HG03103 (cell line): Measurements from ENCODE around the gene SLC28A1.

Experiments used
- ATAC-seq: cut with Tn5 transposase; IDR thresholded peaks from one replicate; pipeline ENCODE4 v1.9.1; 2021; ENCODE audit warnings: low read depth; ENCODE audit not compliant: unreplicated experiment

Gene SLC28A1

DNA sequence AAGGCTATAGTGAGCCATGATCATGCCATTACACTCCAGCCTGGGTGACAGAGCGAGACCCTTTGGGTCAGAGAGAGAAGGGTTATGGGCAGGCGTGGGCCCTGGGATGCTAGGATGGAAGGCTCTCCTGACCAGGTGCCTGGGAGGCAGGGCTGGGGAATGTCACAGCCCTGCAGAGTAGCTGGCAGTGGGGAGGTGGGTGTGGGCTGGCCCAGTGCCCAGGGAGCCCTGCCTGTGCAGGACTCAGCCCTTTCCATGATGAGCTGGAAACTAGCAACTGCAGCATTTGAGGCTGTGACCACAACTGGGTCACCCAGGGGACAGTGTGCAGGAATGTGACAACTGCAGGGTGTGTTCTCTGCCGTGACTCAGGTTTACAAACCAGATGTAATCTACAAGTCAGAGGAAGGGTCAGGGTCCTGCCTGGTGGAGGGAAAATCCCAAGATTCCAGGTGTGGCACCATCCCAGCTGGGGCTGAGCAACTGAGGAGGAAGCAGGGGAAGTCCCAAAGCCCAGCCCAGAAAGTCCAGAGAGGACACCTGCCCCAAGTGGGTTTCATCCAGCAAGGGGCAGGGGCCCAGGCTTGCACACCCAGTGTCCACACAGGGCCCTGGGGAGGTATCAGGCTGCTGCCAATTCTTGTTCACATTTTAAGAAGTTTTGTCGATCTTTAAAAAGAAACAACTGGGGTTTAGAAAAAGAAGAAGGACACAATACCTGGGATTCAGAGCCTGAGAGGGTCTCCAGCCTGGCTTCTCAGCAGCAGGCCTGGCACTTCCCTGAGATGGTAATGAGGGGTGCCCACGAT lies 45.5 kb downstream of the SLC28A1 start:
- ATAC-seq, result no peak

DNA sequence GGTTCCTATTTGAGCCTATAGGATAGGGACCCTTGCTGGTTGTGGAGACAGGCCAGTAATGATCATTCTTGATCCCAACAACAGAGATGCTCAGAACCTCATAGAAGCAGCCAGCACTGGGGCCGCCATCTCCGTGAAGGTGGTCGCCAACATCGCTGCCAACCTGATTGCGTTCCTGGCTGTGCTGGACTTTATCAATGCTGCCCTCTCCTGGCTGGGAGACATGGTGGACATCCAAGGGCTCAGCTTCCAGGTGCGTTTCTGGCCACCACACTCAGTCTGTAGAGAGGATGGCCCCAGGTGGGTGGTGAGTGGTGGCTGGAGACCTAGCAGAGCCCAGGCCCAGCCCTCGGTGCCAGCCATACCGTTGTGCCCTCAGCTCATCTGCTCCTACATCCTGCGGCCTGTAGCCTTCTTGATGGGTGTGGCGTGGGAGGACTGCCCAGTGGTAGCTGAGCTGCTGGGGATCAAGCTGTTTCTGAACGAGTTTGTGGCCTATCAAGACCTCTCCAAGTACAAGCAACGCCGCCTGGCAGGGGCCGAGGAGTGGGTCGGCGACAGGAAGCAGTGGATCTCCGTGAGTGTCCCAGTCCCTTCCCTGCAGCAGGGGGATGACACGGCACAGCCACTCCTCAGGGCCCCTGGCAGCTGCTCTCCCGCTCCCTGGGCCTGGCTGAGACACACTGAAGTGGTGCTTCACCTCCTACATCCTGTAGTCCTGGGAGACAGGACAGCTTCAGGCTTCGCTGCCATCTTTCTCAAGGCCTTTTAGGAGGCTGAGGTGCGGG lies 50.7 kb downstream of the SLC28A1 start:
- no peak for ATAC-seq

DNA sequence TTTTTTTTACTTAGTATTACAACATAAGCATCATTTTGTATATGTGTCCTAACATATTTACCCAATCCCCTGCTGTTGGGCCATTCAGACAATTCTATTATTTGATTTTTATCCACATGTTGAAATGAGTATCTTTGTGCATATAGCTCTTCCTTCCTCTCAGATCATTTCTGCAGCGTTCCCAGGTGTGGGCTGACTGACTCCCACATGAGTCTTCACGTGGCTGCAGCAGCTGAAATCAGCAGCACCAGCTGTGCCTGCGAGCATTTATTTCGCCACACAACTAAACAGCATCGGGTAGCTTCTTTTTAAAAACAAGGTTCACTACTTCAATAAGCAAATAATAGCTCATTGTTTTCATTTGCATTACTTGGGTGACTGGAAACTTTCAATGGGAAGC lies 52.7 kb downstream of the SLC28A1 start:
- no peak for ATAC-seq

DNA sequence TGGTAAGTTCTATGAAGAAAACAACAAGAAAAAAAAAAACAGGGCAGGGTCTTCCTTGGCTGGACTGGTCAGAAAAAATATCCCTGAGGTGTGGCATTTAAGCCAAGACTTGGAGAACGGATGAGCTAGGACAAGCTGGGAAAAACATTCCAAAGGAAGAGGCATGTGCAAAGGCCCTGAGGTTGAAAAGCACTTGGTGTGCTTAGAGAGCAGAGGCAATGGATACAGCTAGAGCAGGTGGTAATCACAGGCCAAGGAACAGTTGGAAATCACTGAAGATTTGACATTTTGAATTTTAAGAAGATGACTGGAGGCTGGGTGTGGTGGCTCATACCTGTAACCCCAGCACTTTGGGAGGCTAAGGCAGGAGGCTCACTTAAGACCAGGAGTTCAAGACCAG lies 54.3 kb downstream of the SLC28A1 start:
- ATAC-seq, result no peak

DNA sequence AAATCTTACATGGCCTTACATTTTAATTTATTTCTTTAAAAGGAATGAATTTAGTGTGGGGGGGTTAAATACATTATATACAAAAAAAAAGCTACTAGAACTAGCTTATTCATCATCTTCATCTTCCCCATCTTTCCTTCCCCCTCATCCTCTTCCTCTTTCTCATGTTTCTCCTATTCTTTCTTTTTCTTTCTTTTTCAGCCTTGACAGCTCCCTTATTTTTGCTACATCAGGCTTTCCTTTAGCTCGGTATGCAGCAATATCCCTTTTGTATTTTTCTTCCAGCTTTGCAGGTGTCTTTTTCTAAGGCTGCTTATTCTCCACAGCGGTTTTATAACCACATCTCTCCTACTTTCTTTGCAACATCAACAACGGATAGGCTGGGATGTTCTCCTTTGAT lies 55.9 kb downstream of the SLC28A1 start:
- ATAC-seq, result no peak

DNA sequence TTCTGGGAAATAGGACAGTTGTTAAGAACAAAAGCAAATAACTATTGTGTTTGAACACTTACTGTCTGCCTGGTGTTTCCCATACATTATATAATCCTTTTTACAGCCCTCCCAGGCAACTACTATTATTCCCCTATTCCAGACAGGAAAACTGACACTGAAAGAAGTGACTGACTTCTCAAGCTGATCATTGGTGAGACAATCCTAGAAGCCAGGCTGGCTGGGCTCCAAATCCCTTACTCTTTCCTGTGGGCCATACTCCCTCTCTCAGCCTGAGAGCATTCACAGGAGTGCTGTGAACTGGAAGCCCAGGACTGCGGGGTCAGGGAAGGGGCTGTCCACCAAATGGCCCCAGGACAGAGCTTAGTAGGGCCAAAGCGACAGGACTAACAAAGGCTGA lies 58.0 kb downstream of the SLC28A1 start:
- ATAC-seq, result no peak

DNA sequence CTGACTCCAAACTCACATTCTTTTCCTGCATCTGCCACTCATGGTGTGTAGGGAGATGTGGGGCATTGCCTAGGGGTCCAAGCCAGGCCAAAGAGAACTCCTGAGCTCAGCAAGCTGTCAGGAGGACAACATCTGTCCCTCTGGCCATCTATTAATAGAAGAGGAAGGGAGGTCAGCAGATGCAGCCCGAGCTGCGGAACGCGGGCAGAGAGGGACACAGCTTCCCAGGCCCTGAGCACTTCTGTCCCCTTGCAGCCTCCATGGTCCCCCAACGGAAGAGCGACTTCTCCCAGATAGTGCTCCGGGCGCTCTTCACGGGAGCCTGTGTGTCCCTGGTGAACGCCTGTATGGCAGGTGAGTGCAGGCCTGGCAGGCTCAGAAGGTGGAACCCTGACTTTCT lies 59.8 kb downstream of the SLC28A1 start:
- ATAC-seq, result no peak

DNA sequence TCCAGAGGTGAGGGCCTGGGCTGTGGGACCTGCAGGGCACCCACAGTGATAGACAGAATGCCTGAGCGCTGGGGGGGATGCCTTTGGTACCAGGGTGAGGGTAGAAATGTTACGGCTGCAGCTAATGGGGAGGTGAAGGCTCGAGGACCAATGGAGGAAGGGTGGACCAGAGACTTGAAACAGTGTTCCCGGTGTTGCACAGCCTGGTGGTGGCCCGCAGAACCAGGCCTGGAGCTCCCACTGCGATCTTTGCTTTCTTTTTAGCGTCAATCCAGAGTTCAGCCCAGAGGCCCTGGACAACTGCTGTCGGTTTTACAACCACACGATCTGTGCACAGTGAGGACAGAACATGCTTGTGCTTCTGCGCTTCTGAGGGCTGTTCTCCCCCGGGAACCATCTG lies 60.4 kb downstream of the SLC28A1 start:
- ATAC-seq, result no peak

DNA sequence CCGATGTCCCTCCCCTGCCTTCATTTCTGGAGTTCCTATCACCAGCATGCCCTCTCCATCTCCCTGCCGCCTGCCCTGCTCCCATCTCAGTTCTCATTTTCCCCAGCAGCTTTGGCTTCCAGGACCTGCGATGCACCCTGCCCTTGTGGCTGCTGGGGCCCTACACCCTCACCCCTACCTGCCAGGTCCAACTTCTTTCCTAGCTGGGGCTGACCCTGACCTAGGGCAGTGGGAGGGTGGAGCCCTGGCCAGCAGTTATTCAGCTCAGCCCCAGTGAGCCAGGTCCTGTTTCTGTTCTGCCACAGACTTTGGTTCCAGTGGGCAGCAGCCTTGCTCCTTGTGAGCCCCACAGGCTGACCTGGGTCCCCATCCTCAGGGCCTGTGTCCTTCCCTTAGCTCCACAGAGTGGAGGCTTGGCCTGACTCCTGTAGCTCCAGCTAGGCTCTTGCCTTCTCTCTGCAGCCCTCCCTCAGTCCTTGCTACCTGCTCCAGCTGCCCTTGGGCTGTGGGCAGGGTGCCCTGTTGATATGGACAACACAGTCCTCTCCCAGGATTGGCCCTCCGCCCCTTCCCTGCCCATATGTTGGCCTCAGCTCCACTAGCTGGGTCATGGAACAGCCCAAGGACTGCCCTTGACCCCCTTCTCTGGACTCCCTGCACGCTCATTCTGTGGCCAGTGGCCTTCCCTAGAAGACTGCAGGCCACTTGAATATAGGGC lies 62.5 kb downstream of the SLC28A1 start:
- ATAC-seq, result no peak

DNA sequence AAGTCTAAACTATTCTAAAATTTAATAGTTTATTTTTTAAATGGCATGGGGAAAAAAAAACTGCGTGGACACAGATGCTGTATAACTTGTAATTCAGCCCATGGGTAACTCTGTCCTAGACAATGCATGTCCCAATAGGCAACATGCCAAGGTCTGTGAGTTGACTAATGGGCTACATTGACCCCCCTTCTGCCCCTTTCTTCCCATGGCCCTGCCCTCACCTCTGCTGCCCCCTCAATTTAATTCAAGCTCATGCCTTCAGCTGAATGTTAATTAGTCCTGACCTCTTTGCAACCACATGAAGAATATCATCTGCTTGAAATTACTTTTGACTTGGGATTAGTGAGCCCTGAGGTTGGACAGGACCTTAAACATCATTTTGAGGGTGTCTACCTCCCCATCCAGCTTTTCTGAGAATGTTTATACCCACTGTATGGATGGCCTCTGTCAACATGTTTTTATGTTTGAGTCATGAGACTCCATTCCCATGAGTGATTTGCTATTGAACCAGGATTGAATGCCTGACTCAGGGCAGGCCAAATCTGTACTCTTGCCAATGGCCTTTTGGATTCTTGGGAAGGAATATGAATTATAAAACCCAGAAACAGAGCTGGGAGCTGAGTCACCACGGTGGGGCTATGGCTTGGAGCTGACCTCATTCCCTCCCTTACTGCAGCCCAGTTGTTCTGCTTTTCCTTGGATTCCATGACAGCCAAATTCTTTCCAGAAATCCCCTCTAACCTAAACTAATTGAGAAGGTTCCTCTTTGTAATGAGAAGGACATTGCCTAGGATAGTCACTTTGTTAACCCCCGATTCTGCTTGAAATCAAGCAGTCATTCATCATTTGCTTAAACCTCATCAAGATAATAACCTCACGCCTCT lies 63.7 kb downstream of the SLC28A1 start:
- no peak for ATAC-seq

DNA sequence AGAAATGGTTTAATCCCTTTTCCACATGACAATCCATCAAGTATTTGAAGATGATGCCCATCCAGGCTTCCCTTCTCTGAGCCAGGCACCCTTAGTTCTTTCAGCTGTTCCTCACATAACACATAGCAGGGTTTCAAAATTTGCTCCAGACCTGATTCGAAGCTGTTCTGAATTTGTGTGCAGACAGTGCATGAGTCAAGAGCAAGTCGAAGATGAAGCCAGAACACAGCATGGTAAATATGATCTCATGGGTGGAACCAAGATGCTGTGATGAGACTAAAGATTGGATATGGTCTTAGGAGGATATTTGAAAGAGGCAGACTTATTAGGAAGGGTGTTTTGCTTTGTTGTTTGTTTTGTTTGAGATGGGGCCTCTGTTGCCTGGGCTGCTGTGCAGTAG lies 64.6 kb downstream of the SLC28A1 start:
- ATAC-seq, result no peak

DNA sequence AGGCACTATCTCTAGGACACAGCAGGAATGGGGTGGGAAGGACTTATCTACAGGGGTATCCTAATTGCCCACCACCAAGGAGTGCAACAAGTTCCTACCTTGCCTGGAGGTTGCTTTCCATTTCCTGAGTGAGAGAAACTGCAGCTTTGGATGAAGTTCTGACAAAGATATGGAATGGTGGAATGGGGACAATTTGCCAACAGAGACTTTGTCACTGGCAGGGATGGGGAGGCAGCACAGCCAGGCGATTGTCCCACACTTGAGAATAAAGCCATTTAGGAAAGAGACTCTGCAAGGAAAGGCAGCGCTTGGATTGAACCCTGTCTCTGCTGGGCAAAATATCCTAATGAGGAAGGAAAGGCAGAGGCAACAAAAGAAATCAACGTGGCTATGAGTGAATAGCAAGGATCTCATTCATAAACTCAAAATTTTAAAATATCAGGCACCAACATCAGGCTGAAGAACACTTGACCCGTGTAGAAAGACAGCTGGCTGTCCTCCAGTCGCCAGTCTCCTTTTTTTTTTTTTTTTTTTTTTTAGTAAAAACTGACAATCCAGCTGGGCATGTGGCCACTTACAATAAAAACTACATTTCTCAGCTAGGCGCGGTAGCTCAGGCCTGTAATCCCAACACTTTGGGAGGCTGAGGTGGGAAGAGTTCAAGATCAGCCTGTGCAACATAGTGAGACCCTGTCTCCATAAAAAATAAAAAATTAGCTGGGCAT lies 65.5 kb downstream of the SLC28A1 start:
- no peak for ATAC-seq

DNA sequence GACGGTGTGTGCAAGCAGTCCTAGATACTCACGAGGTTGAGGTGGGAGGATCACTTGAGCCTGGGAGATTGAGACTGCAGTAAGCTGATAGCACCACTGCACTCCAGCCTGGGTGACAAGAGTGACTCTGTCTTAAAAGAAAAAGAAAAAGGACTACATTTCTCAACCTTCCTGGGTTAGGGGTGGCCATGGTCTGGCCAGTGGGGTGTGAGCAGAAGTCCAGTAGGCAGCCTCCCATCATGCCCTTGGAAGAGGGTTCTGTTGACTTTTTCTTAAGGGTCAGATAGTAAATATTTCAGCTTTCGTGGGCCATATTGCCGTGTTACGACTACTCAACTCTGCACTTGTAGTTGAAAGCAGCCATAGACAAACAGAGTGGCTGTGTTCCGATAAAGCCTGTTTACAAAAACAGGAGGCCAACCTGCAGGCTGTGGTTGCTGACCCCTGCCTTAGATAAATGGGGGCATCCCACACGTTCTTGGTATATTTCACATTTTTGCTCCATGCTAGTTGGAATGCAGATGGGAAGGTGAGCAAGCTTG lies 66.2 kb downstream of the SLC28A1 start:
- no peak for ATAC-seq

DNA sequence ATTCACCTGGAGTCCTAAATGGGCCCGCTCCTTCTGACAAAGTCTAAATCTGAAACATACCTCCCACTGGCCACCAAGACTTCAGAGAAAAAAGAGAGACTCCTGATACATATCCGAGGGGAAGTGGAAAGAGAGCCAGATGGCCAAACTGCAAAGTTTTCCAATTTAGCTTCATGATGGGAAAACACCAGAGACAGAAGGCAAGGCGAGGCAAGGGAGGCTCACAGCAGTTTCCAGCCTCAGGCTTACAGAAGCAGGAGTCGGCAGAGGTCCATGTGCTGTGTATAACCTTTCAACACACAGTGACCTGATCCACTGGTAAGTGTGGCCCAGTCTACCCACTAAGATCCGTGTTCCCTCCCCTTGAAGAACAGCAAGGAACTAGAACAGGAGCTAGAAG lies 67.3 kb downstream of the SLC28A1 start:
- no peak for ATAC-seq

DNA sequence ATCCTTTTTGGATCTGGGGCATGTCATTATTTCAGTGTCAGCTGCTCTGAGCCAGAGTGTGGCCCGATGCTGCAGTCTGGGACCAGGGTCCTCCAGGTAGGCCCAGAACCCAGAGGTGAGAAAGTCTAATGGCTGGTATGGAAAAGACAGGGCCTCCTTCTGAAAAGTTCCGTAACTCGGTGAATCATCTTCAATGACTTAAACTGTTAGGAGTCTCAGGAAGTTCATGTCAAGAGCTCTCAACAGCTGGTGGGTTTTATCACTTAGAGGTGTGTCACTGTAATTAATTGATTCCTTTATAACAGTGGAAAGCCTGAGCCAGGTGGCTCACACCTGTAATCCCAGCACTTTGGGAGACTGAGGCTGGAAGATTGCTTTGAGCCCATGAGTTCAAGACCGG lies 68.7 kb downstream of the SLC28A1 start:
- no peak for ATAC-seq

DNA sequence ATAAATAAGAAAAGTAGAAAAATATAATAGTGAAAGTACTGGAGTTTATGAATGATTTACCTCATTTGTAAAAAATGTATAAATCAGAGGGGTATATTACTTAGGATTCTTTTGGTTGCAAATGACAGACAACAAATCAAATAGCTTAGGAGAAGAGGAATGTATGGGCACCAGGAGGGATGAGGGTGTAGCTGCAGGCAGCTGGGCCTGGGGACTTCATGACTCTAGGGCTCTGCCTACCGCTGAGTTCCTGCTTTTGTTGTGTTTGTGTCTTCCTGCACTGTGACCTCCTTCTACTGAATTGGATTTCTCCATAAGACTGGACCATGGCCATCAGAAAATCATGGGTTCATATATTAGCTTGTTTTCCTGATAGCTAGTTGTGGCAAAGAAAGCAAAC lies 69.3 kb downstream of the SLC28A1 start:
- ATAC-seq, result no peak

DNA sequence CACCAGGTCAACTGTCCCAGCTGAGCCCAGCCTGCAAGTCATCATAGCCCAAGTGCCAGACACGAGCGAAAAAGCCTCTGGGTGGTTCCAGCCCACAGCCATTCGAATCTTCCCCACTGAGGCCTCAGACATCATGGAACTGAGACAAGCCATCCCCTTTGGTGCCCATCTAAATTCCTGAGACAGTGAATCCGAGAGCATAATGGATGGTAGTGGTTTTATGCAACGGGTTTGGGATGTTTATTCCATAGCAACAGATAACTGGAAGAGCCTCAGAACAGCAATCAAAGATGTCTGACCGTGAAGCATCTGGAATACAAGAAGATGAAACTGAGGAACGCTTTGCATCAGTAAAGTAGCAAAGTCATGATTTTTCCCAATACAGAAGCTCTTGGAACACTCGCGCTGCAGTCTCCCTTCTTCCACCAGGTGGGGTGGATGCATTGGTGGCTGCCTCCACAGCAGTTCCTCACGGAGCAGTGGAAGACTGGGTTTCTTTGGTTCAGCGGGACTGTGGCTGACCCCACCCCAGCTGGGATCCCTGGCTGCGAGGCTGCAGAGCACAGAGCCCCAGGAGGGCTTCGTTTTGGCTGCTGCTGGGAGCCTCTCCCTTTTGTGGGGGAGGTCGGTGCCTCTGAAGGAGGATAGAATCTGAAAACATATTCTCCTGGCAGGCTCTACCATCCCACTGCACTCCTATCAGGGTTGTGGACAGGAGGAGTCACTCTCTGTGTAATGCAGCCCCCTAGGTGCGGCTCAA lies 70.8 kb downstream of the SLC28A1 start:
- ATAC-seq, result no peak

DNA sequence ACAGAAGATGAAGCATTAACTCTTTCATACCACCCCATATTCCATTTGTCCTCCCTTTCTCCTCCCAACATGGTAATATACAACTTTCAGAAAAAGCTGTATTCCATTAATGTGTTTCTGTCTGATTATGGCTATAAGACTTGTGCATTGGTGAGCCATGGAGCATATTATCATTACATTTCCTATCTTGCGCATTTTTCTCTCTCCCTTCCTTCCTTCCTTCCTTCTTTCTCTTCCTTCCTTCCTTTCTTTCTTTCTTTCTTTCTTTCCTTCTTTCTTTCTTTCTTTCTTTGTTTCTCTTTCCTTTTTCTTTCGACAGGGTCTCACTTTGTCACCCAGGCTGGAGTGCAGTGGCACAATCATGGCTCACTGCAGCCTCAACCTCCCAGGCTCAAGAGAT lies 71.7 kb downstream of the SLC28A1 start:
- ATAC-seq, result no peak
